GM12872 (cell line): ENCODE measurements around the gene SH3RF3.

ENCODE experiments used
- TF ChIP-seq, protein P1 (sequence below): IDR thresholded peaks from 3 replicates; pipeline ENCODE4 v1.5.1; 2011; ENCODE audit warnings: low read depth, mild to moderate bottlenecking, low read length, moderate library complexity; ENCODE audit not compliant: insufficient read depth

The SH3RF3 gene

DNA sequence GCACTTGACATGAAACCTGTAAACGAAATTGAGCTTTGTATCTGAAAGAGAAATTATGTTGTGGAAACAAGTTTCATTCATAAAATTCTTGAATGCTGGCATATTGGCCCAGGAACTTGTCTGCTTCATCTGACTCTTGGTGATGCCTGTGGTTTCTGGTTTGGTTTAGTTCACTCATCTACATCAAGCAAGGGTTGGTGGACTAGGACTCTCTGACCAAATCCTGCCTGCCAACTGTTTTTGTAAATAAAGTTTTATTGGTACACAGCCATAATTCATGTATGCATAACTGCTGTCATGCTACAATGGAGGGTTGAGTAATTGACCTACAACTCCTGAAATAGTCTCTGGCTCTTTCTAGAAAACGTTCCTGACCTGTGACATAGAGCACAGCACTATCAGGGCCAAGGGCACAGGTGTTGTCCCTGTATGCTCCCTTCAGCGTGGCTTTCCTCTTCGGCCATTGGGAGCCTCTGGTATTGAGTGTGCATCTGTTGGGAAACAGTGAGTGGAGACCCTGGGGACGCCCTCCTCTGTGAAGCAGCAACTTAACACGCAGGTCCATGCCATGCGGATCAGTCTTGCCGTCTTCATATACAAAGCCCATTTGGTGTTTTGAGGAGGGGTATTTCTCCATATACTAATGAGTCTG lies 226.3 kb downstream of the SH3RF3 start:
- TF ChIP-seq, protein P1, sequence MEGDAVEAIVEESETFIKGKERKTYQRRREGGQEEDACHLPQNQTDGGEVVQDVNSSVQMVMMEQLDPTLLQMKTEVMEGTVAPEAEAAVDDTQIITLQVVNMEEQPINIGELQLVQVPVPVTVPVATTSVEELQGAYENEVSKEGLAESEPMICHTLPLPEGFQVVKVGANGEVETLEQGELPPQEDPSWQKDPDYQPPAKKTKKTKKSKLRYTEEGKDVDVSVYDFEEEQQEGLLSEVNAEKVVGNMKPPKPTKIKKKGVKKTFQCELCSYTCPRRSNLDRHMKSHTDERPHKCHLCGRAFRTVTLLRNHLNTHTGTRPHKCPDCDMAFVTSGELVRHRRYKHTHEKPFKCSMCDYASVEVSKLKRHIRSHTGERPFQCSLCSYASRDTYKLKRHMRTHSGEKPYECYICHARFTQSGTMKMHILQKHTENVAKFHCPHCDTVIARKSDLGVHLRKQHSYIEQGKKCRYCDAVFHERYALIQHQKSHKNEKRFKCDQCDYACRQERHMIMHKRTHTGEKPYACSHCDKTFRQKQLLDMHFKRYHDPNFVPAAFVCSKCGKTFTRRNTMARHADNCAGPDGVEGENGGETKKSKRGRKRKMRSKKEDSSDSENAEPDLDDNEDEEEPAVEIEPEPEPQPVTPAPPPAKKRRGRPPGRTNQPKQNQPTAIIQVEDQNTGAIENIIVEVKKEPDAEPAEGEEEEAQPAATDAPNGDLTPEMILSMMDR = no peak

DNA sequence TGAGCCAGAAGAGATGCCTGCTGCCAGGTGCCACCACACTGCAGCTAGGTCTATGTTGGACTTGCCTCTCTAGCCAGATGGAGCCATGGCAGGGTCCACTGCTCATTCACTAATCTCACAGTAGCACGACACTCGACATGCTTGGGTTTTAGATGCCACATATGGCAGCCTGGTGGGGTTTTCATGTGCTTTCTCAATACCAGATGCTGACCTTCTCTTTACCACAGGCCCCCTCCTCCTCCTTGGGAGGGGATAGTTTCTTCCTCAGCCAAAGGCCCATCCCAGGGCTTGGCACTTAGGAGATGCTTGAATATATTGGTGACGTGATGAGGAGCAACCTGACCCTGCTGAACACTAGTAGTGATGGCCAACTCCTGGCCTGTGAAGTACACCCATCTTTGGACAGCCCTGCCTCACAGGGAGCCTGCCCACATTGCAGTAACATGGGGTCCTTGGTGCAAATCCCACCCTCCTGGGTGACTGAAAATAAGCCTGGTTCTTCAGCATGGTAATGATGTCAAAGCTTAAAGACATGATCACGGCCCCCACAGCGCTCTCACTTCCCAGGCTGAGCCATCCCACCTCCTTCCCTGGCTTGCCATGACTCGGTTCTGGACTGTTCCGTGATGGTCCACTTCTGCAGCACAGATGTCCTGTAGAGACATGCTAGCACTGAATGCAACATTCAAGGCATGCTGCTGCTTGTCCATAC lies 227.5 kb downstream of the SH3RF3 start:
- TF ChIP-seq, protein P1 = no peak

DNA sequence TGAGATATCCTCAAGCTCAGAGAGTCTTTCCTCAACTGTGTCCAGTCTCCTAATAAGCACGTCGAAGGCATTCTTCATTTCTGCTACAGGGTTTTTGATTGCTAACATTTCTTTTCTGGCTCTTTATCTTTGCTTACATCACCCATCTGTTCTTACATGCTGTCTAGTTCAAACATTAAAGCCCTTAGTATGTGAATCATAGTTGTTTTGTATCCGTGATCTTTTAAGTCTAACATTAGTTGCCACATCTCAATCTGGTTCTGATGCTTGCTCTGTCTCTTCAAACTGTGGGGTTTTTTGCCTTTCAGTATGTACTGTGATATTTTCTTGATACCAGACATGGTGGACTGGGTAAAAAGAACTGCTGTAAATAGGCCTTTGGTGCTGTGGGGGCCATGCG lies 235.2 kb downstream of the SH3RF3 start:
- TF ChIP-seq, protein P1 = no peak

DNA sequence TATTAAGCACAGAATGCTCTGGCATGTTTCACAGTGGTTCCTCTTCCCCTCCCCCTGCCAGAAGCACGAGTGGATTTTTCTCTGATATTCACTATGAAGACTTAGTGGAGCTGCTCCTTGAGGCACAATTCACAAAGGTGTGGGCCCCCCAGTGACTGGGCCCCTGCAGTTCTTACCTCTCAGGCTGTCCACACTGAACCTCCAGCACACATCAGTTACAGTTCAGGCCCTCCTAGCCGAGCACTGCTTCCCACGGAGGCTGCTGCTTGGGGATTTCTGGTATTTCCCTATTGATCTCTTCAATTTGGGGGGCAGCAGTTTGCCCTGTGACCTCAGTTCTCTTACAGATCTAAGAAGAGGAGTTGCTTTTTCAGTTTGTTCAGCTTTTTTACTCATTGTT lies 236.1 kb downstream of the SH3RF3 start:
- TF ChIP-seq, protein P1 = no peak

DNA sequence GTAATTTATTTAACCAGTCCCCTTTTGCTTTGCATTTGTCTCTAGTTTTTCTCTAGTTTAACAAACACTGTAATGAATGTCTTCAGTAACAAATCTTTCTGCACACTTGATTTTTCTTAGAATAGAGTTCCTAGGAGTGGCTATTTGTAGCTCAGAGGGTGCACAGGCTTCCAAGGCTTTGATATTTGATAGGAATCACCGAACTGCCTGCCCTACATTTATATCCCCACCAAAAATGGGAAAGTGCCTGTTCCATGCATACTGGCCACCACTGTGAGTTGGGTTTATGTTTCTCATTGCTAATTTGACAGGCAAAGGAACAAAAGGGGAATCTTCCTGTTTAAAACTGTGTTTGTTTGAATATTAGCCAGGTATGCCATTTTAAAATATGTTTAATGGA lies 238.7 kb downstream of the SH3RF3 start:
- TF ChIP-seq, protein P1 = no peak

DNA sequence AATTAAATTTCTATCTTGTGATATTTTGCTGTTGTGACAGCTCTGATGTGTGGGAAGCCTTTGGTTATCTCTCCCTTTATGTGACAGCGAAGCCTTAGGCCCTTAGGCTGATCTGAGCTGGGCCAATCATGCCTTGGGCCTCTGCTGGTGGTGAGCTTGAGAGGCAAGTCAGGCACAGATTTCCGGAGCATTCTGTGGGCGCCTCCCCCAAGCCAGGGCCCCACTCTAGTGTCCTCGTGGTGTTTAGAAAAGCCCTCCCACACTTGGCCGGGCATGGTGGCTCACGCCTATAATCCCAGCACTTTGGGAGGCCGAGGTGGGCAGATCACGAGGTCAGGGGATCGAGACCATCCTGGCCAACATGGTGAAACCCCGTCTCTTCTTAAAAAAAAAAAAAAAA lies 239.8 kb downstream of the SH3RF3 start:
- TF ChIP-seq, protein P1 = no peak

DNA sequence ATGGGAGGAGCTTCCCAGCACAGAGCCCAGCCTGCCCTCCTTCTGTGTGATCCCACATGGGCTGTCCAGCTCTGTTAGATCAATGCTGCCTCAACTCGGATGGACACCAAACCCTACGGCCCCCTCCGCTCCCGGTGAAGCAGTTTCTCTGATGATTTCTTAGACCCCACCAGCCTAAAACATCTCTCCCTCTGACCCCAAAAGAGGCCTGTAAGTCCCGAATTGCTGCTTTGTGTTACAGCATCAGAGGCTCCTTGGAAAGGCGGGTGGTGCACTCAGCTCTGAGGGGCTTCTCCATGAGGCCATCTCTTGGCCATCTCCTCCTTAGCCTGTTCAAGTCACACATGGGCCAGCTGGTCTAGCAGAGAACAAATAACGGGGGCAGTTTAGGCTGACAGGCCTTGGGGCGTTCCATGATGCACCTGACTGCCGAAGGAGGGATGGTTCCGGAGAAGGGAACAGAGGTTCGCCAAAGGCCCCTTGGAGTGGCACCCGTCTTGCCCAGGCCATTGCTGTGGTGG lies 240.7 kb downstream of the SH3RF3 start:
- TF ChIP-seq, protein P1 = no peak
